K562 treated with DMSO at 1 percent for 48 hours (cell line): ENCODE data around the gene MTG2. TPM values are rescaled to one million over a fixed set of nuclear protein-coding genes. Genes with fewer than 3 reads are reported as not detected.

ENCODE experiments used
- total RNA-seq: library from RNA; unstranded; fragments of 300-600 nt; gene quantifications from 2 replicates; pipeline ENCODE4 v1.2.3, GENCODE V29; 2022; ENCODE audit warnings: low replicate concordance; ENCODE audit errors: extremely low read depth

MTG2 gene
- not detected in 2 replicates for total RNA-seq

GRCh38 chr20:62182469-62183425 is at the start of gene MTG2:
TSS of gene MTG2 (plus strand) at chr20:62183028. CDS start at chr20:62193421, 10,393 bp downstream.

GRCh38 chr20:62143081-62143956 is 39.5 kb upstream of the MTG2 start, which contains the start of the genes PSMA7 and SS18L1:
TSS of gene PSMA7 (minus strand) at chr20:62143394. CDS start at chr20:62143303, 91 bp downstream.
TSS of gene SS18L1 (plus strand) at chr20:62143769. CDS start at chr20:62143821, 52 bp downstream.

DNA sequence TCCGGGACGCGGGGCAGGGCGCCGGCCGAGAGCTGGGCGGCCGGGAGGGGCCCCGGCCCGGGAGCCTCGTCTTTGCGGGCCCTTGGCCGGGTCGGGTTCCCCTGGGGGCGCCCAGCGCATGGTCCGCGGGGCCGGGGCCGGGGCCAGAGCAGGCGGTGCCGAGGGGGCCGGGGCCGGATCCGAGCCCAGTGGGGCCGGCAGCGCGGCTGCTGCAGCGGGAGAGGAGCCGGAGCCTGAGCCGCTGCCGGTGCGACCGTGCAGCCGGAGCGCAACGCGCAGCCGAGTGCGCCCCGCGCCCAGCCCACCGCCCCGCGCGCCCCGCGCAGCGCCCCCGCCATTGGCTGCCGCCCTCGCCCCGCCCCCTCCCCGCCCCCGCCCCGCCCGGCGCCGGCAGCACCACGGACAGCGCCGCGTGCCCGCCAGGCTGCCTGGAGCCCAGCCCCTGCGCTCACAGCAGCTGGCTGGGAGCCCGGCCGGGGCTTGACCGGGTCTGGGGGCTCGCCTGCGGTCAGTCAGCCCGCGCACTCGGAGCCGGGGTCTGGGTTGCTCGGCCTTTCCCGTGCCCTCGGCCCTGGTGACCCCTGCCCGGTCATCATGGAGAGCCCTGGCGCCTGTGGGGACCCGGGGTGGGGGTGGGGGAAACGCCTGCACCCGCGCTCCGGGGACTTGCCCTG is 37.3 kb downstream of the MTG2 start, which contains the start of gene HRH3:
HRH3 (minus strand) TSS at position 287 of the 674 bp plus-strand sequence. CDS start 308 bp downstream, outside the sequence.

GRCh38 chr20:62237801-62238568 is 55.2 kb downstream of the MTG2 start, which contains the start of gene OSBPL2:
TSS of gene OSBPL2 (plus strand) at chr20:62238521. CDS start at chr20:62256185, 17,664 bp downstream.

Other genes starting within 250 kb of the MTG2 start
- gene TAF4, start 117.1 kb upstream of the MTG2 start, total RNA-seq = not detected in 2 replicates
- not detected in 2 replicates for gene LSM14B, start 60.6 kb upstream of the MTG2 start, total RNA-seq
- gene PSMA7, start 39.6 kb upstream of the MTG2 start, total RNA-seq = 514 TPM in 1 of 2 replicates, not detected in the other
- not detected in 2 replicates for gene SS18L1, start 39.3 kb upstream of the MTG2 start, total RNA-seq
- not detected in 2 replicates for gene HRH3, start 37.2 kb downstream of the MTG2 start, total RNA-seq
- not detected in 2 replicates for gene OSBPL2, start 55.5 kb downstream of the MTG2 start, total RNA-seq
- gene ADRM1, start 120.0 kb downstream of the MTG2 start, total RNA-seq = 328 TPM in 1 of 2 replicates, not detected in the other
- 55.7 TPM in 1 of 2 replicates, not detected in the other for gene LAMA5, start 184.3 kb downstream of the MTG2 start, total RNA-seq
- 8,738 TPM in 1 of 2 replicates, not detected in the other for gene RPS21, start 204.1 kb downstream of the MTG2 start, total RNA-seq
- not detected in 2 replicates for gene CABLES2, start 224.3 kb downstream of the MTG2 start, total RNA-seq
- gene RBBP8NL, start 244.5 kb downstream of the MTG2 start, total RNA-seq = not detected in 2 replicates